Neural progenitor cell (in vitro differentiated cells): ENCODE results near the gene ADRB1.

Experiments
- EZH2 ChIP-seq: fragments of 200-600 bp; sonication (generic); IDR thresholded peaks from 2 replicates; pipeline ENCODE4 v1.6.1; 2017; ENCODE audit warnings: antibody characterized with exemption, mild to moderate bottlenecking, moderate library complexity
- TF ChIP-seq, protein P1 (sequence below): fragments of 200-600 bp; sonication (generic); IDR thresholded peaks from 2 replicates; pipeline ENCODE4 v1.5.1; 2017; ENCODE audit warnings: antibody characterized with exemption, mild to moderate bottlenecking

GRCh38 chr10:114034923-114035645 is 8.6 kb upstream of the ADRB1 start:
- TF ChIP-seq EZH2, result no peak
- TF ChIP-seq, protein P1, sequence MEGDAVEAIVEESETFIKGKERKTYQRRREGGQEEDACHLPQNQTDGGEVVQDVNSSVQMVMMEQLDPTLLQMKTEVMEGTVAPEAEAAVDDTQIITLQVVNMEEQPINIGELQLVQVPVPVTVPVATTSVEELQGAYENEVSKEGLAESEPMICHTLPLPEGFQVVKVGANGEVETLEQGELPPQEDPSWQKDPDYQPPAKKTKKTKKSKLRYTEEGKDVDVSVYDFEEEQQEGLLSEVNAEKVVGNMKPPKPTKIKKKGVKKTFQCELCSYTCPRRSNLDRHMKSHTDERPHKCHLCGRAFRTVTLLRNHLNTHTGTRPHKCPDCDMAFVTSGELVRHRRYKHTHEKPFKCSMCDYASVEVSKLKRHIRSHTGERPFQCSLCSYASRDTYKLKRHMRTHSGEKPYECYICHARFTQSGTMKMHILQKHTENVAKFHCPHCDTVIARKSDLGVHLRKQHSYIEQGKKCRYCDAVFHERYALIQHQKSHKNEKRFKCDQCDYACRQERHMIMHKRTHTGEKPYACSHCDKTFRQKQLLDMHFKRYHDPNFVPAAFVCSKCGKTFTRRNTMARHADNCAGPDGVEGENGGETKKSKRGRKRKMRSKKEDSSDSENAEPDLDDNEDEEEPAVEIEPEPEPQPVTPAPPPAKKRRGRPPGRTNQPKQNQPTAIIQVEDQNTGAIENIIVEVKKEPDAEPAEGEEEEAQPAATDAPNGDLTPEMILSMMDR, result no peak
